Esophagus squamous epithelium (tissue), 5 donors: Measurements from ENCODE around the gene ZMIZ2. TPM values are rescaled to one million over a fixed set of nuclear protein-coding genes. Genes with fewer than 3 reads are reported as not detected.
"Not testable (repeated sequence)": the region's sequence is repeated elsewhere in the genome, so short reads cannot be mapped to it uniquely, and the experiment has no call there.

Experiments
- DNase-seq: peaks from one replicate; lab custom pipeline; 2025; lab: John Stamatoyannopoulos, UW
- H3K27ac ChIP-seq, 4 donors: fragments of 200-600 bp; sonication (generic); one replicate each; pipeline ENCODE4 v1.5.1; 2016 to 2019; ENCODE audit warnings: mild to moderate bottlenecking in 1 of 4
- H3K27me3 ChIP-seq, 4 donors: fragments of 200-600 bp; sonication (generic); 1 replicate in 3 of 4; 2 replicates in 1 of 4; pipeline versions ENCODE4 v1.5.1 to v1.6.0; 2017 to 2021; ENCODE audit warnings: antibody characterized with exemption in 1 of 4
- H3K36me3 ChIP-seq, 3 donors: fragments of 200-600 bp; sonication (generic); one replicate each; pipeline ENCODE4 v1.5.1; 2016 to 2019
- H3K4me1 ChIP-seq, 3 donors: fragments of 200-600 bp; sonication (generic); one replicate each; pipeline ENCODE4 v1.5.1; 2017 to 2019
- H3K4me3 ChIP-seq, 4 donors: fragments of 200-600 bp; sonication (generic); 1 replicate in 3 of 4; 2 replicates in 1 of 4; pipeline ENCODE4 v1.5.1; 2016 to 2019; ENCODE audit warnings: mild to moderate bottlenecking in 2 of 4, moderate library complexity in 1 of 4
- H3K9me3 ChIP-seq, 3 donors: fragments of 200-600 bp; sonication (generic); one replicate each; pipeline ENCODE4 v1.5.1; 2016 to 2019
- CTCF ChIP-seq, 6 experiments: fragments of 450-650 bp in 4 of 6; fragments of 200-600 bp in 2 of 6; sonication (generic) in 2 of 6; IDR thresholded peaks; one replicate each; pipeline ENCODE4 v1.5.1; 2016 to 2019; ENCODE audit warnings: antibody characterized with exemption in 6 of 6, mild to moderate bottlenecking in 4 of 6, moderate library complexity in 4 of 6
- POLR2A ChIP-seq, 4 donors: fragments of 450-650 bp; IDR thresholded peaks; one replicate each; pipeline ENCODE4 v1.6.1; 2017; ENCODE audit warnings: antibody characterized with exemption in 4 of 4, mild to moderate bottlenecking in 4 of 4, moderate library complexity in 3 of 4
- WGBS, 2 donors: methylation state at CpG; one replicate each; pipeline ENCODE4 v1.1.5; 2018; 5-methylcytosine and 5-hydroxymethylcytosine counted together
- intact Hi-C: fragments of 100-400 bp; cut with DNase I; formaldehyde crosslinking; loops from one replicate; pipeline ENCODE4 v1.15.0; 2022
- total RNA-seq, 4 donors: library from RNA; depleted of rRNA; stranded (reverse); fragments of >200 nt; gene quantifications; one replicate each; pipeline ENCODE4 v1.1.0, GENCODE V29; 2016
- donor health status: DM: yes; HTN: yes; CAD: no.

The ZMIZ2 gene
- total RNA-seq, 4 donors from 2014 or later = 6.9 to 25.4 (median 18.3) TPM

GRCh38 chr7:44801890-44802289 lies 53.2 kb downstream of the ZMIZ2 start:
- WGBS, 2 donors = 63 to 70% methylated on average over 4 to 5 of the region's 5 CpGs
- H3K27me3 ChIP-seq = no peaks in the 10 kb centered on the region
- H3K4me3 ChIP-seq = no peak overlapping the region
- peaks cover 28 to 72% (median 36%) of the 10 kb centered on the region in 3 donors for H3K36me3 ChIP-seq
- intact Hi-C loops = no loop called here
- no peak for DNase-seq
- no peak for TF ChIP-seq POLR2A (IDR thresholded peaks at IDR 0.05)
- TF ChIP-seq CTCF (IDR thresholded peaks at IDR 0.05) = no peak
- no peak overlapping the region for H3K27ac ChIP-seq
- H3K9me3 ChIP-seq = no peaks in the 10 kb centered on the region
- peaks cover 7 to 31% (median 17%) of the 10 kb centered on the region in 3 donors for H3K4me1 ChIP-seq

GRCh38 chr7:44802418-44803025 lies 53.9 kb downstream of the ZMIZ2 start:
- WGBS, 2 donors = 94 to 98% methylated on average over 5 of the region's 5 CpGs
- intact Hi-C loops = no loop called here
- Histone ChIP-seq H3K27me3 (no peaks in the 10 kb centered on the region), H3K36me3 (peaks cover 28 to 72% (median 36%) of the 10 kb centered on the region in 3 donors), H3K27ac (no peak overlapping the region), H3K9me3 (no peaks in the 10 kb centered on the region), H3K4me1 (peaks cover 7 to 31% (median 17%) of the 10 kb centered on the region in 3 donors), H3K4me3 (no peak overlapping the region)
- no peak for DNase-seq
- no peak for TF ChIP-seq POLR2A (IDR thresholded peaks at IDR 0.05)
- no peak for TF ChIP-seq CTCF (IDR thresholded peaks at IDR 0.05)

GRCh38 chr7:44803828-44804519 lies 55.3 kb downstream of the ZMIZ2 start:
- H3K9me3 ChIP-seq = not testable (repeated sequence)
- 80 to 81% methylated on average over 7 to 10 of the region's 10 CpGs for WGBS, 2 donors
- peaks cover 28 to 66% (median 36%) of the 10 kb centered on the region in 3 donors for H3K36me3 ChIP-seq

GRCh38 chr7:44805950-44806349 lies 57.3 kb downstream of the ZMIZ2 start:
- 86 to 90% methylated on average over 5 of the region's 5 CpGs for WGBS, 2 donors
- TF ChIP-seq POLR2A (IDR thresholded peaks at IDR 0.05) (no peak), CTCF (IDR thresholded peaks at IDR 0.05) (no peak)
- H3K27ac ChIP-seq = no peak overlapping the region
- no peaks in the 10 kb centered on the region for H3K9me3 ChIP-seq
- H3K4me1 ChIP-seq = no peaks in the 10 kb centered on the region
- intact Hi-C loops = no loop called here
- H3K27me3 ChIP-seq = no peaks in the 10 kb centered on the region
- no peak for DNase-seq
- H3K4me3 ChIP-seq = no peak overlapping the region
- H3K36me3 ChIP-seq = peaks cover 13 to 46% (median 24%) of the 10 kb centered on the region in 3 donors

More at GRCh38 chr7:44803828-44804519, 55.3 kb downstream of the ZMIZ2 start:
- intact Hi-C loops, H3K27me3 ChIP-seq, DNase-seq, H3K27ac ChIP-seq, H3K4me3 ChIP-seq: not testable (repeated sequence)
- H3K4me1 ChIP-seq = peaks cover 0 to 17% (median 6%) of the 10 kb centered on the region in 3 donors

GRCh38 chr7:44808914-44809393 lies 60.3 kb downstream of the ZMIZ2 start:
- Histone ChIP-seq H3K4me3 (no peak overlapping the region), H3K27ac (no peak overlapping the region), H3K27me3 (no peaks in the 10 kb centered on the region), H3K4me1 (no peaks in the 10 kb centered on the region), H3K36me3 (peaks cover 0 to 16% (median 2%) of the 10 kb centered on the region in 3 donors), H3K9me3 (no peaks in the 10 kb centered on the region)
- intact Hi-C loops = no loop called here
- TF ChIP-seq CTCF (IDR thresholded peaks at IDR 0.05) (no peak), POLR2A (IDR thresholded peaks at IDR 0.05) (no peak)
- 79% methylated on average over 3 to 4 of the region's 4 CpGs for WGBS, 2 donors
- no peak for DNase-seq
